ENCODE measurements around the gene MYDGF. TPM values are rescaled to one million over a fixed set of nuclear protein-coding genes. Genes with fewer than 3 reads are reported as not detected.

MYDGF gene
- total and polyA plus RNA-seq, 3 experiments from 2014 or later: 83.2 to 146 (median 88.6) TPM

DNA sequence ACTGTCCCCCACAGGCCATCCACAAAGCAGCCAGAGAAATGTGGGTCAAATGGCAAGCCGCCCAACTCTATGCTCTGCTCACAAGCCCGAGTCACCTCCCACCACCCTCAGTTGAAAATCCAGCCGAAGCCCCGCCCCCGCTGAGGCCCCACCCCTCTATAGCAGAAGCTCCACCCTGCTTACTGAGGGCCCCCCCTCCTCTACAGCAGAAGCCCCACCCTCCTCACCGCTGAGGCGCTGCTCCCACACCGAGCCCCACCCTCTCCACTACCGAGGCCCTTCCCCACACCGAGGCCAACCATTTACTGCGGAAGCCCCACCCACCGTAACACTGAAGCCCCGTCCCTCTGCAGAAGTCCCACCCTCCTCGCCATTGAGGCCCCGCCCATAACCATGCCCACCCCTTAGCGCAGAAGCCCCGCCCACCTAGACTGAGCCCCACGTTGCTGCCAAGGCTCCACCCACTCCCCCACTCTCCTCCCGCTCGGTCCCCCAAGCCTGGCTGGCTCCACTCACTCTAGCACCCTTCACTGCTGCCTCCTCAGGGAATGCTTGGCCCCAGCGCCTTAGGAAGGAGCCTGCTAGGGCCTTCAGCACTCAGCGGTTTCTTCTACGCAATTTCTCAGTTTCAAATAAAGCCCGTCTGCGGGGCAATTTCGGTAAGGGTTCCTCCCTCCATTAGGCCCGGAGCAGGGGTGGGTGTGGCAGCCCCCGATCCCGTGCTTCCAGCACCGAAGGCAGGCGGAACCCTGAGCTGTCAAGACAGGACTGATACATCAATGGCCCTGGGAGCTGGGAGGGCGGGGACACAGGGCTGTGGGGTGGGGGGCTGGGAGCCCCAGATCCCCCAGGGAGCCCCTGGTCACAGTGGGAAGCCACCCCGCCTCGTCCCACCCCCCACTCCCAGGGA is 9.0 kb upstream of the MYDGF start:
- no peaks in the 10 kb centered on the region for H3K36me3 ChIP-seq (ENCODE audit: insufficient read depth, low read length)
- H3K4me1 Mint-ChIP-seq: no peaks in the 10 kb centered on the region
- peaks cover 0 to 51% (median 3%) of the 10 kb centered on the region in 3 donors for H3K36me3 Mint-ChIP-seq
- no peak for DNase-seq
- CTCF ChIA-PET: interaction anchor here (1.5 kb wide), 1 partner anchor 43 kb away, joined by 3 read pairs; no protein-coding TSS in a partner anchor
- H3K27ac Mint-ChIP-seq: peak overlapping the region in 1 of 8 donors; percentile 89
- H3K27me3 ChIP-seq (ENCODE audit: insufficient read depth, low read length, poor library complexity, severe bottlenecking): no peaks in the 10 kb centered on the region
- H3K4me3 ChIP-seq (ENCODE audit: low read length): no peak overlapping the region
- H3K9me3 ChIP-seq (ENCODE audit: low read length): no peaks in the 10 kb centered on the region
- no peak overlapping the region for H3K27ac ChIP-seq (ENCODE audit: low read depth, low read length)
- POLR2A ChIA-PET: no interaction called here
- no peak overlapping the region for H3K4me3 Mint-ChIP-seq
- H3K4me1 ChIP-seq (ENCODE audit: insufficient read depth, low read length): no peaks in the 10 kb centered on the region
- no peaks in the 10 kb centered on the region for H3K27me3 Mint-ChIP-seq
- no peaks in the 10 kb centered on the region for H3K9me3 Mint-ChIP-seq

DNA sequence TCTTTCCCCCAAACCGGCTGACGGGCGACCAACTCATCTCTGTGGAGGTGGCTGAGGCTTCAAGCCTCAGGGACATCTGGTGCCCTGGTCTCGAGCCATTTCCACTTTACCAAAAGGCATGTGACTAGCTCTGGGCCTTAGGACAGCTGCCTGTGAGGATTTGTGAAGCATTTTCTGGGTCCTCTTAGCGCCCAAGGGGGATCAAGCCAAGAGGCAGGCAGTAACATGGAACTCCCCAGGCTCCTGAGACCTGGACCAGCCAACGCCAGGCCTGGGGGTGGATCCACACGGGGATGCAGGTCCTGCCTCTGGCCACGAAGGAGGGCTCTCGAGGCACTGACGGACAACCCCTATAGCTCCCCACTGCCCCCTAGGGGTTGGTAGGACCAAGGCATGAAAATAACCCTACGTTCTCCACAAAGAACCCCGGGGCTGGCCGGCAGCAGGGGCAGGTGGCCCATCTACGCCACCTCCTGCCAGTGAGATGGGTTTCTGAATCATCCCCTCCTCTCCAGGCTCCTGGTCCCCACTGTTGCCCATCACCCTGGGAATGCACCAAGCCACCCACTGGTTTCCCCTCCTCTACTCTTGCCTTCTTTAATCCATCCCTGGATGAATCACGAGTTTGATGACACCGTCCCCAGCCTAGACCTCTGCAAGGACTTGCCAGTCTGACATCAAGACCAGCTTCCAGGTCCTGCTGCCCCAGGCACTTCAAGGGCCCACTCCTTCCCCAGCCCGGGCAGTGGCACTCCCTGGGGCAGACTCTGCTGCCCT is 7.0 kb upstream of the MYDGF start:
- no peak for DNase-seq
- peaks cover 0 to 38% (median 3%) of the 10 kb centered on the region in 3 donors for H3K36me3 Mint-ChIP-seq
- H3K9me3 ChIP-seq (ENCODE audit: low read length): no peaks in the 10 kb centered on the region
- H3K27me3 ChIP-seq (ENCODE audit: insufficient read depth, low read length, poor library complexity, severe bottlenecking): no peaks in the 10 kb centered on the region
- no peaks in the 10 kb centered on the region for H3K4me1 ChIP-seq (ENCODE audit: insufficient read depth, low read length)
- ChIA-PET CTCF (interaction anchor here (1.0 kb wide), 1 partner anchor 12 kb away, joined by 3 read pairs; no protein-coding TSS in a partner anchor), POLR2A (no interaction called here)
- no peak overlapping the region for H3K27ac Mint-ChIP-seq
- H3K27ac ChIP-seq (ENCODE audit: low read depth, low read length): no peak overlapping the region
- H3K4me3 Mint-ChIP-seq: no peak overlapping the region
- no peaks in the 10 kb centered on the region for H3K4me1 Mint-ChIP-seq
- no peaks in the 10 kb centered on the region for H3K9me3 Mint-ChIP-seq
- H3K36me3 ChIP-seq (ENCODE audit: insufficient read depth, low read length): no peaks in the 10 kb centered on the region
- H3K4me3 ChIP-seq (ENCODE audit: low read length): no peak overlapping the region
- H3K27me3 Mint-ChIP-seq: peaks cover 0 to 3% of the 10 kb centered on the region in 2 donors

DNA sequence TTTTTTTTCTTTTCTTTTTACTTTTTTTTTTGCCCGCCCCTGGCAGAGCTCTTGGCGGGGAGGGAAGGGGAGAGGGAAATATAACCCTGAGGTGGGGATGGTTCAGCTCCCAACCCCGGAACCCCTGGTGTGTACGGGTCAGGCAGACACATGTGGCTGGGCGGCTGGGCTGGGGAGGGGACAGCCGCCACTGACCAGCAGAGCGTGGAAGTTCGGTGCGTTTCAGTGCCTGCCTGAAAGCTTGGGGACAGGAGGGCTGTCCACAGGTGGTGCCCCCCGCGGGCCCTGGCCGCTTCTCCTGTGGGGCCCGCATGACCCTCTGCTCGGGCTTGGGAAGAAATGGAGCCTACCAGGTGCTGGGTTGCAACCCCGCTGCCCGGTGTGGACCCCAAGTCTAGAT is 5.2 kb upstream of the MYDGF start:
- no peak overlapping the region for H3K27ac ChIP-seq (ENCODE audit: low read depth, low read length)
- H3K27ac Mint-ChIP-seq: no peak overlapping the region
- ChIA-PET CTCF (no interaction called here), POLR2A (no interaction called here)
- no peaks in the 10 kb centered on the region for H3K27me3 ChIP-seq (ENCODE audit: insufficient read depth, low read length, poor library complexity, severe bottlenecking)
- DNase-seq: no peak
- H3K4me3 Mint-ChIP-seq: no peak overlapping the region
- H3K4me1 ChIP-seq (ENCODE audit: insufficient read depth, low read length): no peaks in the 10 kb centered on the region
- H3K4me1 Mint-ChIP-seq: peaks cover 0 to 5% (median 3%) of the 10 kb centered on the region in 3 donors
- H3K36me3 ChIP-seq (ENCODE audit: insufficient read depth, low read length): no peaks in the 10 kb centered on the region
- no peaks in the 10 kb centered on the region for H3K9me3 Mint-ChIP-seq
- H3K9me3 ChIP-seq (ENCODE audit: low read length): no peaks in the 10 kb centered on the region
- peaks cover 0 to 29% (median 3%) of the 10 kb centered on the region in 3 donors for H3K36me3 Mint-ChIP-seq
- no peak overlapping the region for H3K4me3 ChIP-seq (ENCODE audit: low read length)
- peaks cover 0 to 3% of the 10 kb centered on the region in 2 donors for H3K27me3 Mint-ChIP-seq

DNA sequence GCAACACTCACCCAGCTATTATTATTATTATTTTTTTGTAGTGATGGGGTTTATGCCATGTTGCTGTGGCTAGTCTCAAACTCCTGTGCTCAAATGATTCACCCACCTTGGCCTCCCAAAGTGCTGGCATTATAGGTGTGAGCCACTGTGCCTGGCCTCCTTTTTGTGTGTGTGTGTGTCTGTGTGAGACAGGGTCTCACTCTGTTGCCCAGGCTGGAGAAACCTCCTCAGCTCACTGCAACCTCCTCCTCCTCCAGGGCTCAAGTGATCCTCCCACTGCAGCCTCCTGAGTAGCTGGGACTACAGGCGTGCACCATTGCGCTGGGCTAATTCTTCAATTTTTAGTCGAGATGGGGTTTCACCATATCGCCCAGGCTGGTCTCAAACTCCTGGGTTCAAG is 3.6 kb upstream of the MYDGF start:
- H3K27ac ChIP-seq (ENCODE audit: low read depth, low read length): no peak overlapping the region
- H3K27ac Mint-ChIP-seq: peak overlapping the region in 3 of 8 donors; percentile 17 to 89 (median 29)
- H3K36me3 ChIP-seq (ENCODE audit: insufficient read depth, low read length): peaks cover 4% of the 10 kb centered on the region
- no peak overlapping the region for H3K4me3 Mint-ChIP-seq
- peaks cover 6 to 12% (median 11%) of the 10 kb centered on the region in 3 donors for H3K4me1 Mint-ChIP-seq
- CTCF ChIA-PET: interaction anchor here (0.6 to 1.7 kb wide), 2 partner anchors 38 to 94 kb away, joined by 3 to 6 read pairs; no protein-coding TSS in a partner anchor
- H3K4me3 ChIP-seq (ENCODE audit: low read length): no peak overlapping the region
- H3K36me3 Mint-ChIP-seq: peaks cover 0 to 28% (median 2%) of the 10 kb centered on the region in 3 donors
- POLR2A ChIA-PET: interaction anchor here (0.5 to 0.7 kb wide), 2 partner anchors 17 to 208 kb away, joined by 3 to 5 read pairs; no protein-coding TSS in a partner anchor
- peaks cover 0 to 3% of the 10 kb centered on the region in 2 donors for H3K27me3 Mint-ChIP-seq
- DNase-seq: no peak
- H3K9me3 ChIP-seq (ENCODE audit: low read length): no peaks in the 10 kb centered on the region
- no peaks in the 10 kb centered on the region for H3K27me3 ChIP-seq (ENCODE audit: insufficient read depth, low read length, poor library complexity, severe bottlenecking)
- H3K4me1 ChIP-seq (ENCODE audit: insufficient read depth, low read length): peaks cover 11% of the 10 kb centered on the region
- no peaks in the 10 kb centered on the region for H3K9me3 Mint-ChIP-seq

DNA sequence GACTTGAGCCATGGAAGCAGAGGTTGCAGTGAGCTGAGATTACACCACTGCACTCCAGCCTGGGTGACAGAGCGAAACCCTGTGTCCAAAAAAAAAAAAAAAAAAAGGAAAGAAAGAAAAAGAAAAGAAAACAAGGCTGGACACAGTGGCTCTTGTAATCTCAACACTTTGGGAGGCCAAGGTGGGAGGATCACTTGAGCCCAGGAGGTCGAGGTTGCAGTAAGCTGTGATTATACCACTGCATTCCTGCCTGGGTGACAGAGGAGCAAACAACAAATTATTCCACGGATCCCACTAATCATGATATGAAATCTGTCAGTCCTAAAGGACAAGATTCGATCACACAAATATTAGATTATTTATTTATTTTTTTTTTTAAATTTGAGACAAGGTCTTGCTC is 3.1 kb upstream of the MYDGF start:
- H3K27ac Mint-ChIP-seq: peak overlapping the region in 1 of 8 donors; percentile 78
- no peak overlapping the region for H3K27ac ChIP-seq (ENCODE audit: low read depth, low read length)
- ChIA-PET POLR2A (interaction anchor here (0.7 kb wide), 1 partner anchor 17 kb away, joined by 5 read pairs; no protein-coding TSS in a partner anchor), CTCF (interaction anchor here (0.6 to 1.7 kb wide), 2 partner anchors 37 to 94 kb away, joined by 3 to 6 read pairs; no protein-coding TSS in a partner anchor)
- H3K4me1 ChIP-seq (ENCODE audit: insufficient read depth, low read length): peaks cover 16% of the 10 kb centered on the region
- H3K36me3 ChIP-seq (ENCODE audit: insufficient read depth, low read length): peaks cover 7% of the 10 kb centered on the region
- H3K4me3 Mint-ChIP-seq: no peak overlapping the region
- H3K4me3 ChIP-seq (ENCODE audit: low read length): no peak overlapping the region
- H3K27me3 ChIP-seq (ENCODE audit: insufficient read depth, low read length, poor library complexity, severe bottlenecking): no peaks in the 10 kb centered on the region
- H3K27me3 Mint-ChIP-seq: peaks cover 0 to 3% of the 10 kb centered on the region in 2 donors
- no peaks in the 10 kb centered on the region for H3K9me3 ChIP-seq (ENCODE audit: low read length)
- H3K9me3 Mint-ChIP-seq: no peaks in the 10 kb centered on the region
- DNase-seq: no peak
- peaks cover 0 to 33% (median 4%) of the 10 kb centered on the region in 3 donors for H3K36me3 Mint-ChIP-seq
- H3K4me1 Mint-ChIP-seq: peaks cover 8 to 17% (median 15%) of the 10 kb centered on the region in 3 donors

DNA sequence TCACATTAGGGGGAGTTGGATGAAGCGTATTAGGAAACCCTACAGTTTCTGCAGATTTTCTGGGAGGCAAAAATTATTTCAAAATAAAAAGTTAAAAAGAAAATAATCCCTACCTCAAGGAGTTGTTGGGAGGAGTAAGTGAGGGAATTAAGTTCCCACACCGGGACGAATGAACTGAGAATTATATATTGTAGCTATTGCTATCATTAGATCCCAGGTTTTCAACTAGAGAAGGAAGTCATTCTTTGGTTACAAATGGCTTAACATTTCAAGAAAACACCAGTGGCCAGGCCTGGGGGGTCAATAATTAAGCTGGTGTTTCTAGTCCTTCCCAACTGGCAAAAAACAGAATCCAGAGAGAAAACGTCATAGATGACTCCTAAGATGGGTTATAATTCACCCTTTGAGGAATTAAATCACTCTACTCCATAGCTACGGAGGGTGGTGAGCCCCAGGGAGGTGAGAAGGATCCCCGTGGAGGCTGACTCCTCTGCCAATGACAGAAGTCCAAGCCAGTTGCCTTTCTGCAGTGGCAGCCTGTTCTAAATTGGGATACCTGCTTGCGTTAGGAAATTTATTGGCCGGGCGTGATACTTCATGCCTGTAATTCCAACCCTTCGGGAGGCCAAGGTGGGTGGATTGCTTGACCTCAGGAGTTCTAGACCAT is 1.2 kb upstream of the MYDGF start:
- Histone ChIP-seq H3K27me3 (ENCODE audit: insufficient read depth, low read length, poor library complexity, severe bottlenecking) (no peaks in the 10 kb centered on the region), H3K4me3 (ENCODE audit: low read length) (no peak overlapping the region), H3K36me3 (ENCODE audit: insufficient read depth, low read length) (peaks cover 11% of the 10 kb centered on the region), H3K27ac (ENCODE audit: low read depth, low read length) (no peak overlapping the region), H3K4me1 (ENCODE audit: insufficient read depth, low read length) (peaks cover 18% of the 10 kb centered on the region), H3K9me3 (ENCODE audit: low read length) (no peaks in the 10 kb centered on the region)
- Mint-ChIP-seq H3K9me3 (no peaks in the 10 kb centered on the region), H3K27ac (peak overlapping the region in 4 of 8 donors; percentile 14 to 93 (median 59)), H3K27me3 (peaks cover 0 to 3% of the 10 kb centered on the region in 2 donors), H3K4me1 (peaks cover 11 to 20% (median 19%) of the 10 kb centered on the region in 3 donors), H3K4me3 (peak overlapping the region in 6 of 7 donors; percentile 44 to 88 (median 62)), H3K36me3 (peaks cover 0 to 33% (median 3%) of the 10 kb centered on the region in 3 donors)
- ChIA-PET CTCF (interaction anchor here (1.8 kb wide), 1 partner anchor 35 kb away, joined by 6 read pairs; no protein-coding TSS in a partner anchor), POLR2A (no interaction called here)
- DNase-seq: no peak

DNA sequence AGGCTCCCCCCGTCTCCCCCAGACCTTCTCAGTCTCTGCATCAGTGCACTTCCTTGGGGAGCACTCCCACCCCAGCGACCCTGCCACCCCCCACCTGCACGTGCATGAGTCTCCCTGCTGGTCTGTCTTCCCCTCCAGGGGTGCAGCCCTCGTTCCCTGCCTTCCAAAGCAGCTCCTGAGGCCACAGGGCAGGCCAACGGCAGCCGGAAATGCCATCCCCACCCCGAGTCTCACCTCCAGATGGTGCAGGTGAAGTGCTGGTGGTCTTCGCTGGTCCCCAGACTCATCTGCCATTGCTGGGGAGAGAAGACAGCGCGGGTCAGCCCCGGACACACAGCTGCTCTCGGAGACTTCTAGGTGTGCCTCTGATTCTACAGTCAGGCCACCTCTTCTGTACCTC is 5.5 kb downstream of the MYDGF start:
- peaks cover 20% of the 10 kb centered on the region for H3K36me3 ChIP-seq (ENCODE audit: insufficient read depth, low read length)
- ChIA-PET CTCF (no interaction called here), POLR2A (no interaction called here)

More for the DNA sequence above, 5.5 kb downstream of the MYDGF start:
- Mint-ChIP-seq H3K4me1 (peaks cover 14 to 19% (median 14%) of the 10 kb centered on the region in 3 donors), H3K4me3 (no peak overlapping the region), H3K27me3 (no peaks in the 10 kb centered on the region), H3K36me3 (peaks cover 0 to 69% (median 6%) of the 10 kb centered on the region in 3 donors), H3K27ac (peak overlapping the region in 2 of 8 donors; percentile 6 to 27), H3K9me3 (no peaks in the 10 kb centered on the region)
- no peak overlapping the region for H3K4me3 ChIP-seq (ENCODE audit: low read length)
- no peak overlapping the region for H3K27ac ChIP-seq (ENCODE audit: low read depth, low read length)
- no peak for DNase-seq
- no peaks in the 10 kb centered on the region for H3K27me3 ChIP-seq (ENCODE audit: insufficient read depth, low read length, poor library complexity, severe bottlenecking)
- H3K9me3 ChIP-seq (ENCODE audit: low read length): no peaks in the 10 kb centered on the region
- H3K4me1 ChIP-seq (ENCODE audit: insufficient read depth, low read length): peaks cover 16% of the 10 kb centered on the region

All from CD8-positive, alpha-beta memory T cell (primary cell).